ENCODE results near the gene KANSL3. TPM values are rescaled to one million over a fixed set of nuclear protein-coding genes. Genes with fewer than 3 reads are reported as not detected.

The KANSL3 gene
- total and polyA plus RNA-seq, 7 donors, result 25.9 to 101 (median 50.3) TPM

DNA sequence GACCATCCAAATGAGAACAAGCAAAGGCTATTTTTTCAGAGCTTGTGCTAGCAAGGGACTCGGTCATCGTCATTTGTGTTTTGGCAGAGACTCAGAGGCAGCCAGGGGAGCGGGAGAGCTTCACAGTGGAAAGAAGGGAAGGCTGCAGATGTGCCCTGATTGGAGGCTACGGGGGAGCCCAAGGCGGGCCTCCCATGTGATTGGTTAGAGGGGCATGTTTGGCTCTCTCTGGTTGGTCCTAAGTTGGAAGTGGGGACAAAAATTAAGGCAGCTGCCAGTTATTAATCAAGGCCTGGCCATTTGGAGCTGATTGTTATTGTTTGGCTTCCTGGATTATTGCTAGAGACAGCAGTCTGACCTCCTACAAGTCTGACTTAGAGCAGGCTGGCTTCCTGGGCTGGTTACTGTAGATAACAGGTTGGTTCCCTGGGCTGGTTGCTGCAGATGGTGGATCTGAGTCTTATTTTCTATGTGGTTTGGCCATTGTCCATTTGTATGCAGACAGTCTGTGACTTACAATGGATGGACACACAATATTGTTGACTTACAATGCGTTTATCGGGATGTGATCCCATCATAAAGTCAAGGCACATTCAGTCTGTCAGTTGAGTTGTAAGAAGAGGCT, 10.3 kb upstream of the KANSL3 start:
- intact Hi-C loops (cut with DNase I), result no loop called here
- H3K4me3 ChIP-seq, result no peak overlapping the region
- WGBS, 3 donors, result 88 to 91% (median 89%) methylated on average over 7 of the region's 7 CpGs
- TF ChIP-seq, protein P1, sequence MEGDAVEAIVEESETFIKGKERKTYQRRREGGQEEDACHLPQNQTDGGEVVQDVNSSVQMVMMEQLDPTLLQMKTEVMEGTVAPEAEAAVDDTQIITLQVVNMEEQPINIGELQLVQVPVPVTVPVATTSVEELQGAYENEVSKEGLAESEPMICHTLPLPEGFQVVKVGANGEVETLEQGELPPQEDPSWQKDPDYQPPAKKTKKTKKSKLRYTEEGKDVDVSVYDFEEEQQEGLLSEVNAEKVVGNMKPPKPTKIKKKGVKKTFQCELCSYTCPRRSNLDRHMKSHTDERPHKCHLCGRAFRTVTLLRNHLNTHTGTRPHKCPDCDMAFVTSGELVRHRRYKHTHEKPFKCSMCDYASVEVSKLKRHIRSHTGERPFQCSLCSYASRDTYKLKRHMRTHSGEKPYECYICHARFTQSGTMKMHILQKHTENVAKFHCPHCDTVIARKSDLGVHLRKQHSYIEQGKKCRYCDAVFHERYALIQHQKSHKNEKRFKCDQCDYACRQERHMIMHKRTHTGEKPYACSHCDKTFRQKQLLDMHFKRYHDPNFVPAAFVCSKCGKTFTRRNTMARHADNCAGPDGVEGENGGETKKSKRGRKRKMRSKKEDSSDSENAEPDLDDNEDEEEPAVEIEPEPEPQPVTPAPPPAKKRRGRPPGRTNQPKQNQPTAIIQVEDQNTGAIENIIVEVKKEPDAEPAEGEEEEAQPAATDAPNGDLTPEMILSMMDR (IDR thresholded peaks at IDR 0.05), result no peak
- H3K4me1 ChIP-seq, result no peaks in the 10 kb centered on the region
- no peak for ATAC-seq
- no peak overlapping the region for H3K27ac ChIP-seq
- DNase-seq, result no peak
- no peaks in the 10 kb centered on the region for H3K9me3 ChIP-seq
- H3K36me3 ChIP-seq (ENCODE audit: insufficient read depth in 1 of 2, low read depth in 1 of 2), result no peaks in the 10 kb centered on the region
- H3K27me3 ChIP-seq (ENCODE audit: insufficient read depth in 3 of 3, low read length in 2 of 3), result no peaks in the 10 kb centered on the region

DNA sequence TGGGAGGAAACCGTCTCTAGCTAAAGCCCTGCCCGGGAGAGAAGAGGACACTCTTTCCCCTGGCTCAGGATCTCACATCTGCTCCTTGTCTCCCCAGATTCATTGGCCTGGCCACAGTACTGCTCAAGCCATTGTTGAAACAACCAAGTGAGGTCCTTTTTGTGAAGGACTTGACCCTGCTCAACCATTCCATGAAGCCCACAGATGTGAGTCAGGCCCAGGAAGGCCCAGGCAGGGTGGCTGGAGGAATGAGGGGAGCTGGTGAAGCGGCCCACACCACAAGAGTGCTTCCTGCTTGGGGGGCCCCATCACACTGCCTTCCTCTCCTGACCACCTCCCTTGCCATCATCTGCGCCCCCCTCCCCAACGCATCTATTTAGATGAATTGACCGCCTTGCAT, 9.6 kb upstream of the KANSL3 start:
- Histone ChIP-seq H3K9me3 (no peaks in the 10 kb centered on the region), H3K27ac (no peak overlapping the region), H3K4me1 (no peaks in the 10 kb centered on the region), H3K4me3 (no peak overlapping the region), H3K36me3 (ENCODE audit: insufficient read depth in 1 of 2, low read depth in 1 of 2) (no peaks in the 10 kb centered on the region), H3K27me3 (ENCODE audit: insufficient read depth in 3 of 3, low read length in 2 of 3) (no peaks in the 10 kb centered on the region)
- ATAC-seq (no peak), DNase-seq (no peak)
- intact Hi-C loops (cut with DNase I), result no loop called here
- TF ChIP-seq, protein P1 (IDR thresholded peaks at IDR 0.05), result no peak
- 86 to 95% (median 92%) methylated on average over 6 of the region's 6 CpGs for WGBS, 3 donors

DNA sequence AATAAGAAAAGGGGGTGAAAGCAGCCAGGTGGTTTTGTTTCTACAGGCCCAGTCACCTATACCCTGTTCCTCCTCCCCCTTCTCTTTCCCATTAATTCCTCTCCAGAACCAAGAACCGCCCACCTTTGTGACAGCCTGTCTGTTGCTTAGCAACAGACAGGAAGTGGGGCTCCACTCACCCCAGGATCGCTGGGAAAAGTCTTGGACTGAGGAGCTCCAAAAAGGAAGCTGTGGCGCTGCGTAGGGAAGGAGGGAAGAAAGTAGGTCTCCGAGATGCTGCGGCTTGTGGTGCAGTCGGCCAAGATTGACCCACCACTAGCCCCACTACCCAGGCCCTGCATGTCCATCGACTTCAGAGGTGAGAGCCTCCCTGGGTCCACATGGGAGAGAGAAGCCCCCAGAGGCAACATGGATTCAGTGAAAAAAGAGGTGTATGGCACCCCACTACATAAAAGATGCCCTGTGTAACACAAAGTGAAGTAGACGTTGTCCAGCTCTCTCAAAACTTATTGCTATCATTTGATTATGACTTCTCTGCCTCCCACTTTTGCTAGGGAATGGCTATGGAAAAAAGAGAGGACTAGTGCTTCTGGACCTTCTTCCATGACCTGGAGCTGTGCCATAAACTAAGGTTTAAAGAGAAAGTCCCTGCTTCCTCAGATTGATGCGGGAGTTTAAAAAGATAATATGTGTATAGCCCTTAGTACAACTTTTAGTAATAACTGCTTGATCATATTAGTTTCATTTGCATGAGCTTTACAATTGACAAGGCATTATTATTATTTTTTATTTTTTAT, 4.7 kb upstream of the KANSL3 start, which contains the start of gene FER1L5:
Gene FER1L5 (plus strand): TSS at position 201 of the 797 bp plus-strand sequence. CDS start 73 bp downstream, at position 274.
- no peaks in the 10 kb centered on the region for H3K4me1 ChIP-seq
- no peaks in the 10 kb centered on the region for H3K36me3 ChIP-seq (ENCODE audit: insufficient read depth in 1 of 2, low read depth in 1 of 2)
- no peaks in the 10 kb centered on the region for H3K9me3 ChIP-seq
- peak within 1 kb of the TSS; percentile 38 for H3K4me3 ChIP-seq
- ATAC-seq (no peak), DNase-seq (no peak)
- no peak within 1 kb of the TSS for H3K27ac ChIP-seq
- WGBS, 3 donors, result 40 to 42% (median 41%) methylated on average over 10 of the region's 10 CpGs
- TF ChIP-seq, protein P1 (IDR thresholded peaks at IDR 0.05), result no peak
- H3K27me3 ChIP-seq (ENCODE audit: insufficient read depth in 3 of 3, low read length in 2 of 3), result no peaks in the 10 kb centered on the region
- intact Hi-C loops (cut with DNase I), result no loop called here

DNA sequence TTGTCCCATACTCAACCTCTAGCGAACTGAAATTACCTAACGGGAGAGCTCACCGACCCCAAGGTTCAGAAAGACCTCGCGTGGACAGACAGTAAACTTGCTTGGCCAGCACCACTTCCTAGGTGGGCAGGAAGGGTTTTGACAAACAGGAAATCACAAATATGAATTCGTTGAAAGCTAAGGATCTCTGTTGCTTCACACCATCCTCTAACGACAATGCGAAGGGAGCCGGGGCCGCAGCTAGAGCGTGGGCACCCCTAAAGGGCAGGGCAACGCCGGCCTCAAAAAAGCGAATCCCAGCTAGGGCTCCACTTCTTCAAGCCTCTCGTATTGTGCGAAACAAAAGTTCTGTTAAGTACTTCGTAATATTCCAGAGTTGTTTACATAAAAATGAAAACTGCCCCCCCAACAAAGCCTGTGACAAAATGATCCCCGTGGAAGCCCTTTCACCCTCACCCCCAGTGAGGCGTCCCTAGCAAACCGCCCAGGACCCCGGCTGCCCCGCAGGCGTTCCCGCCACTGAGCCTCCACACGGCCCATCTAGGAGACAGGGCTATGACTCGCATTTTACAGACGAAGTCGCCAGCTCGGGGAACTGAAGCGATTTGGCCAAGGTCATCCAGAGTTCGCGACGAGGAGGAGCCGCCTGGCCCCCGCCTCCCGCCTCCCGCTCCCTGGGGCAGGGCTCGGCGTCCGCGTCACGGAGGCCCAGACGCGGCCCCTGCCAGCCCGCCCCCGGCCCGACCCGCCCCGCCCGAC, 548 bp downstream of the KANSL3 start:
- DNase-seq (peak; percentile 92 to 96), ATAC-seq (peak; percentile 87 to 92 (median 90))
- Histone ChIP-seq H3K36me3 (ENCODE audit: insufficient read depth in 1 of 2, low read depth in 1 of 2) (peaks cover 0 to 32% of the 10 kb centered on the region in 2 donors), H3K9me3 (no peaks in the 10 kb centered on the region), H3K4me3 (peak overlapping the region; percentile 73), H3K4me1 (peaks cover 40% of the 10 kb centered on the region), H3K27ac (peak overlapping the region; percentile 88), H3K27me3 (ENCODE audit: insufficient read depth in 3 of 3, low read length in 2 of 3) (no peaks in the 10 kb centered on the region)
- TF ChIP-seq, protein P1 (IDR thresholded peaks at IDR 0.05), result no peak
- intact Hi-C loops (cut with DNase I), result loop anchor here (1.0 to 10.0 kb wide), 6 partner anchors 28 to 127 kb away; partner anchors contain the start of genes CNNM4 (in 2 of the 2) and ARID5A (in 1 of the 2)
- 0 to 1% (median 1%) methylated on average over 29 to 50 of the region's 50 CpGs for WGBS, 3 donors
